ENCODE measurements around the gene FGD4.

DNA sequence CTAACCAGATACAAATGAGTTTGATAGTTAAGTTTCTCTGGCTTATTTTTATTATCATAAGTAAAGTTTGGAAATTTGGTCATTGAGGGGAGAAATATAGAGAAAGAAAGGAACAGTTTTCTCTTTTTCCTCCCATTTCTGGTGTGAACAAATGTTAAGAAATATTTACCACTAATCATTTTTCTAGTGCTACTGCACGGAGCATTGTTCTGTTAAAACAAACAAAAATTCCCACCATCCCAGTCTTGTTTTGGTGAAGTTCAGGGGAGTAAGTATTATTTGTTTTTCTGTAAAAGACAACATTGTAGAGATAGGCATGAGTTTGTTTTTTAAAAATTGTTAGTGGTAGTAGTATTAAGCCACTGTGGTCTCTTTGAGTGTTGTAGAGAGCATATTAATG, 135.3 kb downstream of the FGD4 start:
- TF ChIP-seq EZH2 (IDR thresholded peaks at IDR 0.05), result no peak
- TF ChIP-seq POLR2AphosphoS5 (IDR thresholded peaks at IDR 0.05; ENCODE audit: borderline replicate concordance, low read depth, low read length), result no peak
